ENCODE results near the gene SOHLH2.

Gene SOHLH2

GRCh38 chr13:36217456-36217855, 3.1 kb upstream of the SOHLH2 start:
- ATAC-seq (ENCODE audit: low read depth) (no peak), DNase-seq (ENCODE audit: low spot score in 2 of 2) (no peak)
- Mint-ChIP-seq H3K4me3 (no peak overlapping the region), H3K9me3 (peaks cover 1% of the 10 kb centered on the region), H3K4me1 (no peaks in the 10 kb centered on the region), H3K27me3 (no peaks in the 10 kb centered on the region), H3K27ac (no peak overlapping the region), H3K36me3 (no peaks in the 10 kb centered on the region)

GRCh38 chr13:36212789-36213188, 1.6 kb downstream of the SOHLH2 start:
- Mint-ChIP-seq H3K4me1 (no peaks in the 10 kb centered on the region), H3K27me3 (peaks cover 1% of the 10 kb centered on the region), H3K27ac (no peak overlapping the region), H3K4me3 (no peak overlapping the region), H3K9me3 (no peaks in the 10 kb centered on the region), H3K36me3 (no peaks in the 10 kb centered on the region)
- ATAC-seq (ENCODE audit: low read depth) = no peak
- no peak for DNase-seq (ENCODE audit: low spot score in 2 of 2)

GRCh38 chr13:36211567-36211966, 2.8 kb downstream of the SOHLH2 start:
- H3K9me3 Mint-ChIP-seq = no peaks in the 10 kb centered on the region
- H3K4me3 Mint-ChIP-seq = no peak overlapping the region
- DNase-seq (ENCODE audit: low spot score in 2 of 2) (no peak), ATAC-seq (ENCODE audit: low read depth) (no peak)
- H3K27ac Mint-ChIP-seq = no peak overlapping the region
- no peaks in the 10 kb centered on the region for H3K36me3 Mint-ChIP-seq
- H3K27me3 Mint-ChIP-seq = peaks cover 1% of the 10 kb centered on the region
- no peaks in the 10 kb centered on the region for H3K4me1 Mint-ChIP-seq

- no peak overlapping the region for H3K27ac Mint-ChIP-seq
- H3K4me1 Mint-ChIP-seq = no peaks in the 10 kb centered on the region
These were observed 3.6 kb downstream of the SOHLH2 start for GRCh38 chr13:36210738-36211137.

GRCh38 chr13:36207672-36208071, 6.7 kb downstream of the SOHLH2 start:
- no peak for ATAC-seq (ENCODE audit: low read depth)
- Mint-ChIP-seq H3K9me3 (no peaks in the 10 kb centered on the region), H3K36me3 (no peaks in the 10 kb centered on the region), H3K4me3 (no peak overlapping the region), H3K27ac (no peak overlapping the region), H3K4me1 (no peaks in the 10 kb centered on the region), H3K27me3 (peaks cover 1% of the 10 kb centered on the region)
- no peak for DNase-seq (ENCODE audit: low spot score in 2 of 2)

More at GRCh38 chr13:36210738-36211137, 3.6 kb downstream of the SOHLH2 start:
- peaks cover 1% of the 10 kb centered on the region for H3K27me3 Mint-ChIP-seq
- no peaks in the 10 kb centered on the region for H3K36me3 Mint-ChIP-seq
- no peak for ATAC-seq (ENCODE audit: low read depth)
- H3K9me3 Mint-ChIP-seq = no peaks in the 10 kb centered on the region
- no peak for DNase-seq (ENCODE audit: low spot score in 2 of 2)
- H3K4me3 Mint-ChIP-seq = no peak overlapping the region

- no peak overlapping the region for H3K27ac Mint-ChIP-seq
- H3K36me3 Mint-ChIP-seq = no peaks in the 10 kb centered on the region
- DNase-seq (ENCODE audit: low spot score in 2 of 2) = no peak
- H3K4me3 Mint-ChIP-seq = no peak overlapping the region
- no peak for ATAC-seq (ENCODE audit: low read depth)
- peaks cover under 1% of the 10 kb centered on the region for H3K9me3 Mint-ChIP-seq
- H3K27me3 Mint-ChIP-seq = no peaks in the 10 kb centered on the region
- H3K4me1 Mint-ChIP-seq = no peaks in the 10 kb centered on the region
These were observed 21.1 kb downstream of the SOHLH2 start for GRCh38 chr13:36193151-36193855.

- H3K9me3 Mint-ChIP-seq = peaks cover 2% of the 10 kb centered on the region
- H3K4me3 Mint-ChIP-seq = no peak overlapping the region
- DNase-seq (ENCODE audit: low spot score in 2 of 2) (no peak), ATAC-seq (ENCODE audit: low read depth) (no peak)
- H3K36me3 Mint-ChIP-seq = no peaks in the 10 kb centered on the region
- H3K27ac Mint-ChIP-seq = no peak overlapping the region
- H3K4me1 Mint-ChIP-seq = no peaks in the 10 kb centered on the region
- H3K27me3 Mint-ChIP-seq = no peaks in the 10 kb centered on the region
These were observed 22.2 kb downstream of the SOHLH2 start for GRCh38 chr13:36192166-36192565.

GRCh38 chr13:36190771-36191170, 23.6 kb downstream of the SOHLH2 start:
- ATAC-seq (ENCODE audit: low read depth) (no peak), DNase-seq (ENCODE audit: low spot score in 2 of 2) (no peak)
- Mint-ChIP-seq H3K27me3 (no peaks in the 10 kb centered on the region), H3K36me3 (no peaks in the 10 kb centered on the region), H3K27ac (no peak overlapping the region), H3K4me1 (no peaks in the 10 kb centered on the region), H3K4me3 (no peak overlapping the region), H3K9me3 (peaks cover 4% of the 10 kb centered on the region)

- Mint-ChIP-seq H3K27ac (no peak overlapping the region), H3K27me3 (no peaks in the 10 kb centered on the region), H3K4me3 (no peak overlapping the region), H3K4me1 (no peaks in the 10 kb centered on the region), H3K9me3 (peaks cover 4% of the 10 kb centered on the region), H3K36me3 (no peaks in the 10 kb centered on the region)
- ATAC-seq (ENCODE audit: low read depth) (no peak), DNase-seq (ENCODE audit: low spot score in 2 of 2) (no peak)
These were observed 25.9 kb downstream of the SOHLH2 start for GRCh38 chr13:36188441-36188840.

GRCh38 chr13:36183901-36184300, 30.5 kb downstream of the SOHLH2 start:
- ATAC-seq (ENCODE audit: low read depth) (no peak), DNase-seq (ENCODE audit: low spot score in 2 of 2) (no peak)
- Mint-ChIP-seq H3K9me3 (peaks cover 6% of the 10 kb centered on the region), H3K4me1 (no peaks in the 10 kb centered on the region), H3K27ac (no peak overlapping the region), H3K36me3 (no peaks in the 10 kb centered on the region), H3K27me3 (no peaks in the 10 kb centered on the region), H3K4me3 (no peak overlapping the region)

GRCh38 chr13:36175621-36176020, 38.7 kb downstream of the SOHLH2 start:
- no peak for DNase-seq (ENCODE audit: low spot score in 2 of 2)
- H3K27ac Mint-ChIP-seq = no peak overlapping the region
- no peak overlapping the region for H3K4me3 Mint-ChIP-seq
- no peaks in the 10 kb centered on the region for H3K27me3 Mint-ChIP-seq
- no peak for ATAC-seq (ENCODE audit: low read depth)
- H3K36me3 Mint-ChIP-seq = no peaks in the 10 kb centered on the region
- H3K9me3 Mint-ChIP-seq = peaks cover 2% of the 10 kb centered on the region
- no peaks in the 10 kb centered on the region for H3K4me1 Mint-ChIP-seq

GRCh38 chr13:36174923-36175322, 39.4 kb downstream of the SOHLH2 start:
- Mint-ChIP-seq H3K27ac (no peak overlapping the region), H3K4me1 (no peaks in the 10 kb centered on the region), H3K27me3 (no peaks in the 10 kb centered on the region), H3K36me3 (no peaks in the 10 kb centered on the region), H3K4me3 (no peak overlapping the region), H3K9me3 (peaks cover 2% of the 10 kb centered on the region)
- DNase-seq (ENCODE audit: low spot score in 2 of 2) (no peak), ATAC-seq (ENCODE audit: low read depth) (no peak)

GRCh38 chr13:36173571-36174322, 40.6 kb downstream of the SOHLH2 start:
- no peaks in the 10 kb centered on the region for H3K36me3 Mint-ChIP-seq
- H3K27me3 Mint-ChIP-seq = no peaks in the 10 kb centered on the region
- no peak overlapping the region for H3K4me3 Mint-ChIP-seq
- H3K4me1 Mint-ChIP-seq = no peaks in the 10 kb centered on the region
- no peaks in the 10 kb centered on the region for H3K9me3 Mint-ChIP-seq
- no peak for ATAC-seq (ENCODE audit: low read depth)
- H3K27ac Mint-ChIP-seq = no peak overlapping the region
- no peak for DNase-seq (ENCODE audit: low spot score in 2 of 2)

GRCh38 chr13:36166046-36166445, 48.3 kb downstream of the SOHLH2 start:
- no peak for DNase-seq (ENCODE audit: low spot score in 2 of 2)
- Mint-ChIP-seq H3K36me3 (no peaks in the 10 kb centered on the region), H3K9me3 (peaks cover 1% of the 10 kb centered on the region), H3K4me3 (no peak overlapping the region), H3K27me3 (no peaks in the 10 kb centered on the region), H3K27ac (no peak overlapping the region), H3K4me1 (no peaks in the 10 kb centered on the region)
- no peak for ATAC-seq (ENCODE audit: low read depth)
